ENCODE data around the gene NR2F2. TPM values are rescaled to one million over a fixed set of nuclear protein-coding genes. Genes with fewer than 3 reads are reported as not detected.

Gene NR2F2
- total RNA-seq, 1 experiment from 2014 or later: 53.7 TPM

GRCh38 chr15:96316953-96317629, 13.4 kb upstream of the NR2F2 start:
- DNase-seq (ENCODE audit: low read depth, low spot score): no peak
- TF ChIP-seq REST (IDR thresholded peaks at IDR 0.05; ENCODE audit: insufficient read depth in 1 of 2, low read depth in 2 of 2, low read length in 1 of 2) (no peak), CTCF (IDR thresholded peaks at IDR 0.05) (peak; percentile 9; the same call in 1 of the 2 replicates)
- CTCF ChIA-PET: no interaction called here
- intact Hi-C loops (cut with micrococcal nuclease; ENCODE audit: unreplicated experiment) (no loop called here), in situ Hi-C loops (cut with HindIII; ENCODE audit: low pct_unique_long_range_greater_than_20kb, low sequenced_read_pairs) (no loop called here)
- ATAC-seq: peak; percentile 75
- Histone ChIP-seq H3K4me1 (ENCODE audit: control insufficient read depth, insufficient read depth, low read length) (peaks cover 25% of the 10 kb centered on the region), H3K4me3 (ENCODE audit: low read depth in 2 of 2, low read length in 2 of 2) (no peak overlapping the region), H3K36me3 (ENCODE audit: control insufficient read depth, insufficient read depth, low read length) (no peaks in the 10 kb centered on the region), H3K27ac (ENCODE audit: low read length) (peak overlapping the region; percentile 59; the same call in 1 of the 2 replicates), H3K27me3 (ENCODE audit: control insufficient read depth, insufficient read depth, low read length) (no peaks in the 10 kb centered on the region), H3K9me3 (ENCODE audit: control insufficient read depth, insufficient read depth, low read depth, low read length) (no peaks in the 10 kb centered on the region)
- POLR2A ChIA-PET: interaction anchor here (0.6 kb wide), 1 partner anchor 1582 kb away, joined by 4 read pairs; no protein-coding TSS in a partner anchor
- BruUV-seq (replicated peaks): no TSS peak

- TF ChIP-seq SIN3A (IDR thresholded peaks at IDR 0.05; ENCODE audit: borderline replicate concordance, insufficient read depth, low read depth, low read length): no peak
- TF ChIP-seq CTCF (IDR thresholded peaks at IDR 0.05): no peak
- TF ChIP-seq TCF7L2 (IDR thresholded peaks at IDR 0.05; ENCODE audit: low read depth, low read length): no peak
- no peak for TF ChIP-seq REST (IDR thresholded peaks at IDR 0.05; ENCODE audit: insufficient read depth in 1 of 2, low read depth in 2 of 2, low read length in 1 of 2)
- TF ChIP-seq POLR2AphosphoS5 (IDR thresholded peaks at IDR 0.05; ENCODE audit: low read depth, low read length): no peak
- in situ Hi-C loops (cut with HindIII; ENCODE audit: low pct_unique_long_range_greater_than_20kb, low sequenced_read_pairs) (no loop called here), intact Hi-C loops (cut with micrococcal nuclease; ENCODE audit: unreplicated experiment) (loop anchor here (10.0 kb wide), 2 partner anchors 265 to 1295 kb away; no protein-coding TSS in a partner anchor)
- Histone ChIP-seq H3K27me3 (ENCODE audit: control insufficient read depth, insufficient read depth, low read length) (no peaks in the 10 kb centered on the region), H3K27ac (ENCODE audit: low read length) (no peak overlapping the region), H3K9me3 (ENCODE audit: control insufficient read depth, insufficient read depth, low read depth, low read length) (no peaks in the 10 kb centered on the region), H3K36me3 (ENCODE audit: control insufficient read depth, insufficient read depth, low read length) (no peaks in the 10 kb centered on the region), H3K4me1 (ENCODE audit: control insufficient read depth, insufficient read depth, low read length) (peaks cover 48% of the 10 kb centered on the region), H3K4me3 (ENCODE audit: low read depth in 2 of 2, low read length in 2 of 2) (no peak overlapping the region)
- DNase-seq (ENCODE audit: low read depth, low spot score) (no peak), ATAC-seq (no peak)
- POLR2A ChIA-PET: no interaction called here
- no TSS peak for BruUV-seq (replicated peaks)
- CTCF ChIA-PET: interaction anchor here (0.6 to 0.7 kb wide), 3 partner anchors 25 to 273 kb away, joined by 3 to 10 read pairs (median 4); no protein-coding TSS in a partner anchor
These were observed 10.4 kb upstream of the NR2F2 start for GRCh38 chr15:96320107-96320506.

Data from Panc1 (cell line).